H1 (cell line): ENCODE data around the gene HAGH. TPM values are rescaled to one million over a fixed set of nuclear protein-coding genes. Genes with fewer than 3 reads are reported as not detected.

ENCODE experiments used
- CTCF ChIA-PET: fragments of 300-600 bp; sonication (Branson Sonifier 250); formaldehyde crosslinking; loops from one replicate; lab custom pipeline; 2021; ENCODE audit not compliant: partially characterized antibody; lab: Charles Lee
- POLR2A ChIA-PET: fragments of 300-600 bp; sonication (Branson Sonifier 250); formaldehyde crosslinking; loops from one replicate; lab custom pipeline; 2021; ENCODE audit warnings: inconsistent platforms; ENCODE audit not compliant: partially characterized antibody; lab: Charles Lee
- DNase-seq, 2 experiments: peaks; one replicate each; pipeline versions ENCODE4 v3.0.0 to v3.0.0-alpha.2; 2010 to 2022; ENCODE audit warnings: low spot score in 2 of 2, low read depth in 1 of 2, mixed read lengths in 1 of 2
- FAIRE-seq: peaks from 2 replicates; lab custom pipeline; 2011; peaks lifted over from hg19 to GRCh38; lab: Jason Lieb, UNC
- H2AFZ ChIP-seq: 2 replicates; pipeline ENCODE4 v1.8.1; 2012; ENCODE audit warnings: low read length, inconsistent platforms
- H2AK5ac ChIP-seq: 2 replicates; pipeline ENCODE4 v1.6.1; 2013; ENCODE audit warnings: low read depth, low read length
- H2BK120ac ChIP-seq: replicated peaks from 2 replicates; pipeline ENCODE3; 2013; ENCODE audit warnings: low read depth, low read length, inconsistent platforms
- H2BK12ac ChIP-seq: 2 replicates; pipeline ENCODE4 v1.6.1; 2013; ENCODE audit warnings: low read depth, low read length
- H2BK15ac ChIP-seq: 2 replicates; pipeline ENCODE4 v1.6.1; 2013; ENCODE audit warnings: low read length
- H2BK20ac ChIP-seq: 2 replicates; pipeline ENCODE4 v1.6.1; 2013; ENCODE audit warnings: low read length
- H2BK5ac ChIP-seq: 2 replicates; pipeline ENCODE4 v1.6.1; 2013; ENCODE audit warnings: low read depth, low read length
- H3K14ac ChIP-seq: 2 replicates; pipeline ENCODE4 v1.6.1; 2013; ENCODE audit warnings: inconsistent platforms; ENCODE audit not compliant: insufficient read length
- H3K18ac ChIP-seq: 2 replicates; pipeline ENCODE4 v1.6.1; 2013; ENCODE audit warnings: low read length; ENCODE audit errors: extremely low read depth
- H3K23ac ChIP-seq: 2 replicates; pipeline ENCODE4 v1.6.1; 2013; ENCODE audit warnings: inconsistent platforms; ENCODE audit not compliant: insufficient read length
- H3K23me2 ChIP-seq: 2 replicates; pipeline ENCODE4 v1.6.1; 2013; ENCODE audit warnings: low read depth, low read length
- H3K27ac ChIP-seq: 2 replicates; pipeline ENCODE4 v1.6.1; 2011; ENCODE audit warnings: low read depth, low read length, inconsistent platforms
- H3K27me3 ChIP-seq, 4 experiments: replicated peaks in 1 of 4; 1 replicate in 1 of 4; 2 replicates in 3 of 4; pipeline versions ENCODE4 v1.6.1 to v1.8.1; 2011 to 2013; ENCODE audit warnings: low read length in 3 of 4, mild to moderate bottlenecking in 3 of 4, inconsistent platforms in 2 of 4, mixed read lengths in 2 of 4, moderate library complexity in 1 of 4; ENCODE audit not compliant: control insufficient read depth in 3 of 4, insufficient read depth in 3 of 4; ENCODE audit errors: extremely low read depth in 1 of 4
- H3K36me3 ChIP-seq, 4 experiments: 2 replicates each; pipeline versions ENCODE4 v1.6.1 to v1.8.1; 2011 to 2013; ENCODE audit warnings: mild to moderate bottlenecking in 4 of 4, low read length in 3 of 4, moderate library complexity in 2 of 4, control low read depth in 1 of 4, inconsistent platforms in 1 of 4; ENCODE audit not compliant: insufficient read depth in 4 of 4, control insufficient read depth in 2 of 4
- H3K4ac ChIP-seq: replicated peaks from 2 replicates; pipeline ENCODE3; 2013; ENCODE audit warnings: low read length, low read depth, mixed read lengths, inconsistent platforms; ENCODE audit not compliant: insufficient read length
- H3K4me1 ChIP-seq, 4 experiments: replicated peaks in 1 of 4; 1 replicate in 1 of 4; 2 replicates in 3 of 4; pipeline versions ENCODE4 v1.6.1 to v1.8.1; 2011 to 2013; ENCODE audit warnings: low read length in 3 of 4, inconsistent platforms in 2 of 4, mixed read lengths in 1 of 4; ENCODE audit not compliant: insufficient read depth in 4 of 4, control insufficient read depth in 3 of 4
- H3K4me2 ChIP-seq, 2 experiments: 2 replicates each; pipeline versions ENCODE4 v1.6.1 to v1.8.1; 2011 to 2013; ENCODE audit warnings: low read depth in 2 of 2, low read length in 2 of 2, control low read depth in 1 of 2, inconsistent platforms in 1 of 2, mild to moderate bottlenecking in 1 of 2; ENCODE audit not compliant: insufficient read depth in 1 of 2
- H3K4me3 ChIP-seq, 4 experiments: fragments of 200-600, 300-600 bp in 1 of 4; sonication (generic), shearing (Covaris generic), sonication (Bioruptor Twin) in 1 of 4; 2 replicates each; pipeline versions ENCODE4 v1.5.1 to v1.8.1; 2011 to 2016; ENCODE audit warnings: low read length in 4 of 4, low read depth in 3 of 4, control low read depth in 2 of 4, inconsistent platforms in 2 of 4, mild to moderate bottlenecking in 2 of 4, mixed read lengths in 1 of 4, moderate library complexity in 1 of 4; ENCODE audit not compliant: insufficient read depth in 2 of 4; ENCODE audit errors: extremely low read depth in 1 of 4
- H3K56ac ChIP-seq: replicated peaks from 2 replicates; pipeline ENCODE3; 2013; ENCODE audit warnings: low read depth, mild to moderate bottlenecking, mixed read lengths, low read length, inconsistent platforms; ENCODE audit not compliant: insufficient read length
- H3K79me1 ChIP-seq: 2 replicates; pipeline ENCODE4 v1.6.1; 2013; ENCODE audit warnings: low read depth, low read length, control low read depth
- H3K79me2 ChIP-seq, 2 experiments: 2 replicates each; pipeline versions ENCODE4 v1.6.1 to v1.8.1; 2012 to 2013; ENCODE audit warnings: low read length in 2 of 2, mild to moderate bottlenecking in 2 of 2, inconsistent platforms in 1 of 2; ENCODE audit not compliant: insufficient read depth in 2 of 2, control insufficient read depth in 1 of 2
- H3K9ac ChIP-seq, 4 experiments: replicated peaks in 1 of 4; 1 replicate in 1 of 4; 2 replicates in 3 of 4; pipeline versions ENCODE4 v1.6.1 to v1.8.1; 2011 to 2013; ENCODE audit warnings: low read depth in 3 of 4, low read length in 3 of 4, control low read depth in 2 of 4, mild to moderate bottlenecking in 2 of 4, moderate library complexity in 2 of 4, inconsistent platforms in 1 of 4; ENCODE audit errors: extremely low read depth in 1 of 4
- H3K9me3 ChIP-seq, 2 experiments: 2 replicates each; pipeline versions ENCODE4 v1.6.1 to v1.8.1; 2012 to 2013; ENCODE audit warnings: mild to moderate bottlenecking in 2 of 2, moderate library complexity in 2 of 2, control low read depth in 1 of 2, inconsistent platforms in 1 of 2, low read depth in 1 of 2, low read length in 1 of 2, mixed read lengths in 1 of 2; ENCODE audit not compliant: insufficient read depth in 2 of 2
- H4K20me1 ChIP-seq, 2 experiments: replicated peaks in 1 of 2; 2 replicates each; pipeline versions ENCODE3 to v1.8.1; 2011 to 2013; ENCODE audit warnings: inconsistent platforms in 2 of 2, low read length in 2 of 2, mild to moderate bottlenecking in 1 of 2; ENCODE audit not compliant: insufficient read depth in 2 of 2, control insufficient read depth in 1 of 2
- H4K5ac ChIP-seq: 2 replicates; pipeline ENCODE4 v1.6.1; 2013; ENCODE audit warnings: low read length, low read depth, mixed read lengths, inconsistent platforms; ENCODE audit not compliant: insufficient read length
- H4K8ac ChIP-seq: 2 replicates; pipeline ENCODE4 v1.8.0; 2013; ENCODE audit warnings: mild to moderate bottlenecking, moderate library complexity, low read length, inconsistent platforms; ENCODE audit not compliant: insufficient read depth; ENCODE audit errors: extremely low read depth
- H4K91ac ChIP-seq: replicated peaks from 2 replicates; pipeline ENCODE3; 2013; ENCODE audit warnings: low read length, mixed read lengths, inconsistent platforms; ENCODE audit not compliant: insufficient read length
- POLR2AphosphoS5 ChIP-seq: IDR thresholded peaks from 2 replicates; pipeline ENCODE4 v1.6.1; 2011; ENCODE audit warnings: low read depth, low read length
- YY1 ChIP-seq: IDR thresholded peaks from 2 replicates; pipeline ENCODE4 v1.6.1; 2011; ENCODE audit warnings: low read depth, mild to moderate bottlenecking, low read length
- WGBS, 2 experiments: shearing (Covaris generic) in 1 of 2; methylation state at CpG; one replicate each; pipeline versions ENCODE4 v1.1.6 to v1.1.7; 2013 to 2015; ENCODE audit warnings: low lambda C conversion rate in 2 of 2, mixed read lengths in 2 of 2, inconsistent platforms in 1 of 2, low coverage in 1 of 2, missing lambda C conversion rate in 1 of 2; ENCODE audit not compliant: insufficient replicate concordance in 2 of 2, insufficient coverage in 1 of 2, insufficient read length in 1 of 2; ENCODE audit errors: extremely low coverage in 1 of 2, missing lambda C conversion rate in 1 of 2; 5-methylcytosine and 5-hydroxymethylcytosine counted together
- polyA plus RNA-seq, 7 experiments: library from polyadenylated mRNA; depleted of rRNA in 3 of 7; stranded (reverse) in 5 of 7; unstranded in 2 of 7; fragments of >200 nt in 5 of 7; fragments of 200-250 nt in 2 of 7; gene quantifications; 1 replicate in 5 of 7; 2 replicates in 1 of 7; 4 replicates in 1 of 7; pipeline versions ENCODE4 v1.2.1 to v1.2.3, GENCODE V29; 2011 to 2013; ENCODE audit warnings: missing spikeins in 2 of 7, mixed read lengths in 2 of 7
- total RNA-seq: library from RNA; stranded (reverse); fragmentation: NEBNext Ultra II Directional; extraction: Animal tissue kit (Norgen Biotek cat#: 25700); gene quantifications from 2 replicates; pipeline ENCODE4 v1.2.1, GENCODE V29; 2021

The HAGH gene
- total and polyA plus RNA-seq, 2 of the 8 experiments (the other 6 are each of a cell fraction or from before 2014, with no cell fraction given) = 28.7 to 40.6 TPM

DNA sequence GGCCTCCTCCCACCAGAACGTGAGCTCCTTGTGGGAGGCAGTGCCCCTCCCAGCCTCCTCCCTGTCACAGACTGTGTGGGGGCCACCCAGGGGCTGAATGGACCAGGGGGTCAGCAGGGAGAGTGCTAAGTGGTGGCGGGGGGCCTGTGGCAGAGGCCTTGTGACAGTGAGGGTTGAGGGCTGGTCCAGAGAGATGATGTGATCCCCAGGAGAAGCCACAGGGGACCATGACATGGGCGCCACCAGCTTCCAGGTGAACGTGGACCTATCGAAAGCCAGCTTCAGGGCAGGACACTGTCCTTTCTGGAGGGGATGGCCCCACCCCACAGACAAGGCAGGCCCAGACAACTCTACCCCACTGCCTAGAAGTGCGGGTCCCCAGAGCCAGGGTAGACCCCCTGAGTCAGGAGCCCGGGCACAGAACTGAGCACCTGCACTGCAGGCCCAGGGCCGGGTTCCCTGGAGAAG, 47.4 kb downstream of the HAGH start:
- Histone ChIP-seq H3K4me3 (no peak overlapping the region), H3K27ac (no peak overlapping the region), H3K79me2 (peaks cover 0 to 16% of the 10 kb centered on the region in 2 experiments; a peak in 2 of 4 replicates), H2BK20ac (no peak overlapping the region), H3K56ac (no peak overlapping the region), H3K4me1 (peaks cover 0 to 7% (median 4%) of the 10 kb centered on the region in 4 experiments; a peak in 5 of 7 replicates), H3K14ac (no peak overlapping the region), H3K4me2 (no peak overlapping the region), H4K8ac (no peak overlapping the region), H3K4ac (no peak overlapping the region), H2BK12ac (no peak overlapping the region), H3K27me3 (no peaks in the 10 kb centered on the region), H3K9me3 (no peaks in the 10 kb centered on the region), H3K18ac (no peak overlapping the region), H3K23ac (no peak overlapping the region), H3K9ac (no peak overlapping the region), H4K20me1 (peaks cover 3 to 34% of the 10 kb centered on the region in 2 experiments), H2BK120ac (no peak overlapping the region), H4K5ac (no peak overlapping the region), H3K23me2 (peaks cover 3% of the 10 kb centered on the region; the same call in 1 of the 2 replicates), H2AK5ac (no peak overlapping the region), H3K36me3 (peaks cover 0 to 23% (median 9%) of the 10 kb centered on the region in 4 experiments; a peak in 5 of 8 replicates), H2BK5ac (no peak overlapping the region), H3K79me1 (peaks cover 12% of the 10 kb centered on the region), H2BK15ac (no peak overlapping the region), H4K91ac (no peak overlapping the region), H2AFZ (no peak overlapping the region)
- DNase-seq = no peak
- CTCF ChIA-PET = interaction anchor here (0.8 to 1.2 kb wide), 2 partner anchors 44 to 83 kb away, joined by 3 read pairs; no protein-coding TSS in a partner anchor
- 90% methylated on average over 8 of the region's 8 CpGs; no CpG with 5 or more reads in 1 of the 2 experiments for WGBS, 2 experiments
- TF ChIP-seq POLR2AphosphoS5 (0 out of 2 replicates have a peak, but pooled peaks have one; percentile 11), YY1 (no peak)
- FAIRE-seq = no peak
- POLR2A ChIA-PET = interaction anchor here (0.8 to 12.0 kb wide), 8 partner anchors 9 to 431 kb away, joined by 3 to 246 read pairs (median 5); partner anchors contain the start of genes EME2, IGFALS, MRPS34 and NME3
